ENCODE data around the gene BATF. TPM values are rescaled to one million over a fixed set of nuclear protein-coding genes. Genes with fewer than 3 reads are reported as not detected.

The BATF gene
- total RNA-seq, 2 experiments from 2014 or later: 178 to 179 TPM

- no peaks in the 10 kb centered on the region for H3K36me3 Mint-ChIP-seq (ENCODE audit: low read depth)
- peaks cover 46% of the 10 kb centered on the region for H3K4me1 Mint-ChIP-seq (ENCODE audit: low read depth)
- no peaks in the 10 kb centered on the region for H3K27me3 Mint-ChIP-seq (ENCODE audit: low read depth)
- no peak overlapping the region for H3K27ac Mint-ChIP-seq
- H3K9me3 Mint-ChIP-seq: peaks cover 3% of the 10 kb centered on the region
- intact Hi-C loops (cut with micrococcal nuclease): no loop called here
- CTCF ChIA-PET: interaction anchor here (0.6 to 7.3 kb wide), 6 partner anchors 17 to 184 kb away, joined by 3 to 131 read pairs (median 4); no protein-coding TSS in a partner anchor
- DNase-seq: no peak
- no peak overlapping the region for H3K4me3 Mint-ChIP-seq
These were observed 30.8 kb upstream of the BATF start for GRCh38 chr14:75491376-75491978.

GRCh38 chr14:75492832-75493591, 29.3 kb upstream of the BATF start:
- H3K27me3 Mint-ChIP-seq (ENCODE audit: low read depth): no peaks in the 10 kb centered on the region
- intact Hi-C loops (cut with micrococcal nuclease): loop anchor here (1.0 to 2.0 kb wide), 3 partner anchors 17 to 360 kb away; no protein-coding TSS in a partner anchor
- H3K4me3 Mint-ChIP-seq: no peak overlapping the region
- H3K9me3 Mint-ChIP-seq: peaks cover 3% of the 10 kb centered on the region
- peak overlapping the region; percentile 43 for H3K27ac Mint-ChIP-seq
- H3K36me3 Mint-ChIP-seq (ENCODE audit: low read depth): no peaks in the 10 kb centered on the region
- CTCF ChIA-PET: interaction anchor here (1.0 to 7.3 kb wide), 4 partner anchors 14 to 186 kb away, joined by 3 to 131 read pairs (median 8); no protein-coding TSS in a partner anchor
- peak; percentile 27 for DNase-seq
- peaks cover 38% of the 10 kb centered on the region for H3K4me1 Mint-ChIP-seq (ENCODE audit: low read depth)

- Mint-ChIP-seq H3K27ac (no peak overlapping the region), H3K4me1 (ENCODE audit: low read depth) (peaks cover 36% of the 10 kb centered on the region), H3K36me3 (ENCODE audit: low read depth) (no peaks in the 10 kb centered on the region), H3K4me3 (no peak overlapping the region), H3K27me3 (ENCODE audit: low read depth) (no peaks in the 10 kb centered on the region), H3K9me3 (peaks cover 3% of the 10 kb centered on the region)
- intact Hi-C loops (cut with micrococcal nuclease): loop anchor here (1.0 to 2.0 kb wide), 3 partner anchors 17 to 361 kb away; no protein-coding TSS in a partner anchor
- CTCF ChIA-PET: interaction anchor here (1.0 to 7.3 kb wide), 3 partner anchors 14 to 186 kb away, joined by 3 to 131 read pairs (median 4); no protein-coding TSS in a partner anchor
- peak; percentile 38 for DNase-seq
These were observed 28.6 kb upstream of the BATF start for GRCh38 chr14:75493592-75494087.

- DNase-seq: no peak
- Mint-ChIP-seq H3K36me3 (ENCODE audit: low read depth) (no peaks in the 10 kb centered on the region), H3K27me3 (ENCODE audit: low read depth) (no peaks in the 10 kb centered on the region), H3K4me1 (ENCODE audit: low read depth) (peaks cover 30% of the 10 kb centered on the region), H3K9me3 (peaks cover 3% of the 10 kb centered on the region), H3K4me3 (no peak overlapping the region), H3K27ac (no peak overlapping the region)
- CTCF ChIA-PET: interaction anchor here (0.7 to 4.4 kb wide), 7 partner anchors 21 to 199 kb away, joined by 3 to 23 read pairs (median 4); no protein-coding TSS in a partner anchor
- intact Hi-C loops (cut with micrococcal nuclease): no loop called here
These were observed 27.4 kb upstream of the BATF start for GRCh38 chr14:75494896-75495295.

GRCh38 chr14:75495399-75495798, 26.9 kb upstream of the BATF start:
- no peaks in the 10 kb centered on the region for H3K36me3 Mint-ChIP-seq (ENCODE audit: low read depth)
- no peak overlapping the region for H3K4me3 Mint-ChIP-seq
- H3K27me3 Mint-ChIP-seq (ENCODE audit: low read depth): no peaks in the 10 kb centered on the region
- intact Hi-C loops (cut with micrococcal nuclease): no loop called here
- CTCF ChIA-PET: interaction anchor here (0.7 to 4.4 kb wide), 11 partner anchors 8 to 200 kb away, joined by 3 to 23 read pairs (median 4); no protein-coding TSS in a partner anchor
- H3K9me3 Mint-ChIP-seq: peaks cover 3% of the 10 kb centered on the region
- no peak overlapping the region for H3K27ac Mint-ChIP-seq
- H3K4me1 Mint-ChIP-seq (ENCODE audit: low read depth): peaks cover 30% of the 10 kb centered on the region
- no peak for DNase-seq

- Mint-ChIP-seq H3K4me3 (no peak overlapping the region), H3K4me1 (ENCODE audit: low read depth) (peaks cover 30% of the 10 kb centered on the region), H3K9me3 (no peaks in the 10 kb centered on the region), H3K27me3 (ENCODE audit: low read depth) (no peaks in the 10 kb centered on the region), H3K36me3 (ENCODE audit: low read depth) (no peaks in the 10 kb centered on the region), H3K27ac (no peak overlapping the region)
- no peak for DNase-seq
- intact Hi-C loops (cut with micrococcal nuclease): no loop called here
- CTCF ChIA-PET: interaction anchor here (0.9 to 4.4 kb wide), 10 partner anchors 8 to 200 kb away, joined by 3 to 23 read pairs (median 4); no protein-coding TSS in a partner anchor
These were observed 26.4 kb upstream of the BATF start for GRCh38 chr14:75495882-75496281.

- Mint-ChIP-seq H3K27me3 (ENCODE audit: low read depth) (no peaks in the 10 kb centered on the region), H3K27ac (no peak overlapping the region), H3K4me3 (no peak overlapping the region), H3K36me3 (ENCODE audit: low read depth) (no peaks in the 10 kb centered on the region), H3K4me1 (ENCODE audit: low read depth) (peaks cover 30% of the 10 kb centered on the region), H3K9me3 (no peaks in the 10 kb centered on the region)
- CTCF ChIA-PET: interaction anchor here (0.7 to 4.4 kb wide), 9 partner anchors 9 to 192 kb away, joined by 3 to 23 read pairs (median 4); no protein-coding TSS in a partner anchor
- intact Hi-C loops (cut with micrococcal nuclease): no loop called here
- no peak for DNase-seq
These were observed 25.5 kb upstream of the BATF start for GRCh38 chr14:75496755-75497154.

- Mint-ChIP-seq H3K4me3 (no peak overlapping the region), H3K27ac (no peak overlapping the region), H3K36me3 (ENCODE audit: low read depth) (no peaks in the 10 kb centered on the region), H3K9me3 (no peaks in the 10 kb centered on the region), H3K27me3 (ENCODE audit: low read depth) (no peaks in the 10 kb centered on the region), H3K4me1 (ENCODE audit: low read depth) (peaks cover 30% of the 10 kb centered on the region)
- intact Hi-C loops (cut with micrococcal nuclease): no loop called here
- no peak for DNase-seq
- CTCF ChIA-PET: interaction anchor here (0.6 to 4.4 kb wide), 9 partner anchors 10 to 192 kb away, joined by 3 to 23 read pairs (median 4); no protein-coding TSS in a partner anchor
These were observed 25.1 kb upstream of the BATF start for GRCh38 chr14:75497191-75497590.

- CTCF ChIA-PET: interaction anchor here (0.6 to 4.4 kb wide), 5 partner anchors 9 to 190 kb away, joined by 3 to 23 read pairs (median 5); no protein-coding TSS in a partner anchor
- H3K27ac Mint-ChIP-seq: no peak overlapping the region
- no peaks in the 10 kb centered on the region for H3K9me3 Mint-ChIP-seq
- DNase-seq: no peak
- H3K4me1 Mint-ChIP-seq (ENCODE audit: low read depth): peaks cover 26% of the 10 kb centered on the region
- H3K27me3 Mint-ChIP-seq (ENCODE audit: low read depth): no peaks in the 10 kb centered on the region
- no peaks in the 10 kb centered on the region for H3K36me3 Mint-ChIP-seq (ENCODE audit: low read depth)
- H3K4me3 Mint-ChIP-seq: no peak overlapping the region
- intact Hi-C loops (cut with micrococcal nuclease): no loop called here
These were observed 24.6 kb upstream of the BATF start for GRCh38 chr14:75497701-75498100.

- H3K36me3 Mint-ChIP-seq (ENCODE audit: low read depth): no peaks in the 10 kb centered on the region
- CTCF ChIA-PET: interaction anchor here (1.3 to 2.0 kb wide), 2 partner anchors 15 to 155 kb away, joined by 4 to 5 read pairs; no protein-coding TSS in a partner anchor
- H3K4me1 Mint-ChIP-seq (ENCODE audit: low read depth): peaks cover 14% of the 10 kb centered on the region
These were observed 23.0 kb upstream of the BATF start for GRCh38 chr14:75499084-75499875.

GRCh38 chr14:75501080-75501479, 21.2 kb upstream of the BATF start:
- H3K27me3 Mint-ChIP-seq (ENCODE audit: low read depth): no peaks in the 10 kb centered on the region
- peaks cover 2% of the 10 kb centered on the region for H3K4me1 Mint-ChIP-seq (ENCODE audit: low read depth)
- H3K27ac Mint-ChIP-seq: no peak overlapping the region

More at GRCh38 chr14:75499084-75499875, 23.0 kb upstream of the BATF start:
- Mint-ChIP-seq H3K27ac (no peak overlapping the region), H3K9me3 (no peaks in the 10 kb centered on the region), H3K4me3 (no peak overlapping the region), H3K27me3 (ENCODE audit: low read depth) (no peaks in the 10 kb centered on the region)
- DNase-seq: no peak
- intact Hi-C loops (cut with micrococcal nuclease): no loop called here

More at GRCh38 chr14:75501080-75501479, 21.2 kb upstream of the BATF start:
- CTCF ChIA-PET: interaction anchor here (1.4 to 2.0 kb wide), 2 partner anchors 12 to 14 kb away, joined by 3 to 4 read pairs; no protein-coding TSS in a partner anchor
- H3K9me3 Mint-ChIP-seq: peaks cover 3% of the 10 kb centered on the region
- intact Hi-C loops (cut with micrococcal nuclease): no loop called here
- no peak overlapping the region for H3K4me3 Mint-ChIP-seq
- no peak for DNase-seq
- H3K36me3 Mint-ChIP-seq (ENCODE audit: low read depth): no peaks in the 10 kb centered on the region

Data from activated naive CD4-positive, alpha-beta T cell treated with anti-CD3 and anti-CD28 coated beads for 36 hours (primary cell).